Cardiac muscle cell (in vitro differentiated cells and primary cell): ENCODE measurements around the gene UTP15. TPM values are rescaled to one million over a fixed set of nuclear protein-coding genes. Genes with fewer than 3 reads are reported as not detected.
A peak's percentile ranks its signal among the peaks of the same experiment; 100 is the strongest.

ENCODE experiments used
- DNase-seq, 2 donors: peaks; one replicate each; pipeline versions ENCODE4 v3.0.0 to v3.0.0-alpha.2; 2010 to 2017; ENCODE audit warnings: low read depth in 1 of 2, low spot score in 1 of 2
- H3K27ac ChIP-seq: fragments of 200-600 bp; sonication (generic); 2 replicates; pipeline ENCODE4 v1.5.1; 2016
- H3K27me3 ChIP-seq: fragments of 200-600 bp; sonication (generic); 2 replicates; pipeline ENCODE4 v1.6.0; 2016; ENCODE audit warnings: control low read depth
- H3K36me3 ChIP-seq: fragments of 200-600 bp; sonication (generic); 2 replicates; pipeline ENCODE4 v1.5.1; 2016; ENCODE audit warnings: control low read depth
- H3K4me1 ChIP-seq: fragments of 200-600 bp; sonication (generic); 2 replicates; pipeline ENCODE4 v1.8.1; 2017; ENCODE audit warnings: low read depth, mild to moderate bottlenecking, mixed run types
- H3K4me3 ChIP-seq: fragments of 200-600 bp; sonication (generic); 2 replicates; pipeline ENCODE4 v1.5.1; 2016; ENCODE audit warnings: mild to moderate bottlenecking
- H3K9me3 ChIP-seq: fragments of 200-600 bp; sonication (generic); 2 replicates; pipeline ENCODE4 v1.5.1; 2017; ENCODE audit warnings: low read depth, mild to moderate bottlenecking, control low read depth
- polyA plus RNA-seq: library from polyadenylated mRNA; unstranded; fragments of >200 nt; fragmentation: Nextera tagmentation; extraction: Ambion mirVana; gene quantifications from 2 replicates; pipeline ENCODE4 v1.2.1, GENCODE V29; 2016
- total RNA-seq: library from RNA; depleted of rRNA; stranded (reverse); fragments of >200 nt; gene quantifications from 2 replicates; pipeline ENCODE4 v1.2.3, GENCODE V29; 2016
- TF ChIP-seq, protein P1 (sequence below): IDR thresholded peaks from 2 replicates; pipeline ENCODE4 v1.5.1; 2012; ENCODE audit warnings: low read depth, mild to moderate bottlenecking, low read length

Gene UTP15
- total and polyA plus RNA-seq, 2 experiments from 2014 or later, result 8.1 to 14.8 TPM

DNA sequence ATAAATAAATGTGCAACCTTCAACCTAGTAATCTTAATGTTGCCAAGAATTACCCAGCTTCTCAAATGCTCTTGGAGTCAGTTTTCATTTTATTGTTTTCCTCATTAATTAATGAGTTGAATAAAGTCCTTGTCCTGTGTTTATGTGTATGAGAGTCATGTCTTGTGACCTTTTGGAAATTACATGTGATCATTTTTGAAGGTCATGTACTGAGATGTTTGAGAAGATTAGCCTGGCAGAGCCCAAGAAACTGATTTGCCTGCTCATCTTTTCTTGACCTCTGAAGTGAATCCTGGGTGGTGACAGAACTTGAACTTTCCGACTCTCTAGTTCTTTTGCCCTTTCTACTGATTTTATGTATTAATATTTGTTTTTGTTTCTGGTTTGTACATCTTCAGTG lies 15.5 kb upstream of the UTP15 start:
- H3K9me3 ChIP-seq, result no peaks in the 10 kb centered on the region
- no peaks in the 10 kb centered on the region for H3K4me1 ChIP-seq
- peaks cover 27% of the 10 kb centered on the region for H3K36me3 ChIP-seq
- TF ChIP-seq, protein P1, sequence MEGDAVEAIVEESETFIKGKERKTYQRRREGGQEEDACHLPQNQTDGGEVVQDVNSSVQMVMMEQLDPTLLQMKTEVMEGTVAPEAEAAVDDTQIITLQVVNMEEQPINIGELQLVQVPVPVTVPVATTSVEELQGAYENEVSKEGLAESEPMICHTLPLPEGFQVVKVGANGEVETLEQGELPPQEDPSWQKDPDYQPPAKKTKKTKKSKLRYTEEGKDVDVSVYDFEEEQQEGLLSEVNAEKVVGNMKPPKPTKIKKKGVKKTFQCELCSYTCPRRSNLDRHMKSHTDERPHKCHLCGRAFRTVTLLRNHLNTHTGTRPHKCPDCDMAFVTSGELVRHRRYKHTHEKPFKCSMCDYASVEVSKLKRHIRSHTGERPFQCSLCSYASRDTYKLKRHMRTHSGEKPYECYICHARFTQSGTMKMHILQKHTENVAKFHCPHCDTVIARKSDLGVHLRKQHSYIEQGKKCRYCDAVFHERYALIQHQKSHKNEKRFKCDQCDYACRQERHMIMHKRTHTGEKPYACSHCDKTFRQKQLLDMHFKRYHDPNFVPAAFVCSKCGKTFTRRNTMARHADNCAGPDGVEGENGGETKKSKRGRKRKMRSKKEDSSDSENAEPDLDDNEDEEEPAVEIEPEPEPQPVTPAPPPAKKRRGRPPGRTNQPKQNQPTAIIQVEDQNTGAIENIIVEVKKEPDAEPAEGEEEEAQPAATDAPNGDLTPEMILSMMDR, result no peak
- H3K27me3 ChIP-seq, result no peaks in the 10 kb centered on the region
- no peak overlapping the region for H3K4me3 ChIP-seq
- no peak for DNase-seq
- H3K27ac ChIP-seq, result no peak overlapping the region

DNA sequence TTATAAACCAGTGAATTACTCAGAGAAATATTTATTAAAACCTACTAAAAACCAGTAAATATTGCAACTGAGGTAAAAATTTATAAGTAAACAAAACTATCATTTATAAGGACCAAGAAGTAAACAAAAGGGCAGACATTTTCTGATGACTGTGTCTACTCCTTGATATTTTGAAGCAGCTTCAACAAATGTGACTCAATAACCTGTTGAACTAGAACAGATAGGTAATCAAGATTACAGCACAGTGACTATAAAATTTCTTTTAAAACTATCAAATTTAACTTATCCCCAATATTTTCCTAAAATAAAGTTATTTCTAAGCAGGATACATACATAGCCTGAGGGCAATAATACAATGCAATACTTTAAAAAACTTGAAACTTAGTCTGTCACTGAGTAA lies 12.9 kb upstream of the UTP15 start:
- Histone ChIP-seq H3K4me1 (no peaks in the 10 kb centered on the region), H3K36me3 (peaks cover 36% of the 10 kb centered on the region), H3K27ac (no peak overlapping the region), H3K9me3 (no peaks in the 10 kb centered on the region), H3K4me3 (no peak overlapping the region), H3K27me3 (no peaks in the 10 kb centered on the region)
- TF ChIP-seq, protein P1, result no peak
- no peak for DNase-seq

DNA sequence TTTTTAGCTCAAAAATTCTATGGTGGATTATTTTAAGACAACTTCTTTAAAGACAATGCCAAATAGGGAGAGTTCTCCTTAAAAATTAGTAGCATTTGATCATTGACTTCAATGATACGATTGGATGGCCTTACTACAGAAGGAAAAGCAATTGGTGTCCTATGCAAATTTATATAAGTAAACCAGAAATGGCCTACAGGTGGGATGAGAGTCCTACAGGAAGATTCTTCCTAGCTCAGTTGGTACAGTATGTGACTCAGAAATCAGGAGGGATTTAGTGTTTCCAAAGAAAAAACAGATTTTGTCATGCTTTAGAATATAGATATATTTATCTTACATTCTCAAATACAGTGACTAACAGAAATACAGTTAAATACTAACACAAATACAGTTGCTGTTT lies 6.6 kb upstream of the UTP15 start:
- Histone ChIP-seq H3K27me3 (no peaks in the 10 kb centered on the region), H3K27ac (no peak overlapping the region), H3K36me3 (peaks cover 50% of the 10 kb centered on the region), H3K4me3 (no peak overlapping the region), H3K9me3 (no peaks in the 10 kb centered on the region), H3K4me1 (peaks cover 8% of the 10 kb centered on the region)
- DNase-seq, result no peak
- TF ChIP-seq, protein P1, result no peak

DNA sequence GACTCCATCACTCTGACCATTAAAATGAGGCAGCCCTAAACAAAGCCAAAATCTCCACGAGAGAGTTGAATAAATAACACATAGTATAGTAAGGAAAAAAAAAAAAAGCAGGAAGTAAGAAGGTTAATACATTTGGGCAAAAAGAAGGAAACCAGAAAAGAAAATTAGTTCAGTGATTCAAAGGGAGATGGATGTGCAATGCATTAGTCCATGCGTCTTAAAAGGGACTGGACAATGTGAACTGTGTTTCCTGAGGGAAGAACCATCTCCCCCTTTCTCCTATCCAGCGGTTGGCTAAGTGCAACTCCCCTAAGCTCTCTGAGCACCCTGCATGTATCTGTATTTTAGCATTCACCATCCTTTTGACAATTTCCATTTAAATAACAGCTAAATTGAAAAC lies 1.5 kb upstream of the UTP15 start:
- H3K4me3 ChIP-seq, result peak overlapping the region; percentile 66
- peaks cover 19% of the 10 kb centered on the region for H3K4me1 ChIP-seq
- H3K27me3 ChIP-seq, result no peaks in the 10 kb centered on the region
- H3K36me3 ChIP-seq, result peaks cover 25% of the 10 kb centered on the region
- H3K9me3 ChIP-seq, result no peaks in the 10 kb centered on the region
- TF ChIP-seq, protein P1, result no peak
- H3K27ac ChIP-seq, result no peak overlapping the region
- DNase-seq, result peak in 1 of 2 donors; percentile 12

DNA sequence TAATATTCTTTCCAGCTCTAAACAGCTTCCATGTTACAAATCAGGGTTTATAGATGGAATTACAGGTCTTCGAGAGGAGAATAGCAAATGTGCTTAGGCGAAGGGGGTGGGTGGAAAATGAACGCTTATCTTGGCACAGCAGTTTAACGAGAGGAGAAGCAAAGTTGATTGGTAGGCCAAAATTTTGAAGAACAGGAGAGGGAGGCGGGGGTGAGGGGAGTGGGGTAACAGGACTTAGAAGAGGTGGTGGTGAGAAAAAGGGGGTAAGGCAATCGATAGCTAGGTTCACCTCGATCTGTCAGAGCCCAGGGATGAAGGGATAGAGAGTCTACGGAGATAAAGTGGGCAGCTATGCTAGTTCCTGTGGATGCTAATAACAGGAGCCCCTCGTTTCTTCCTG lies 868 bp upstream of the UTP15 start:
- peak; percentile 3 to 13 for DNase-seq
- H3K27ac ChIP-seq, result peak overlapping the region; percentile 88
- H3K27me3 ChIP-seq, result no peaks in the 10 kb centered on the region
- peak overlapping the region; percentile 66 for H3K4me3 ChIP-seq
- H3K9me3 ChIP-seq, result no peaks in the 10 kb centered on the region
- TF ChIP-seq, protein P1, result no peak
- peaks cover 19% of the 10 kb centered on the region for H3K4me1 ChIP-seq
- peaks cover 19% of the 10 kb centered on the region for H3K36me3 ChIP-seq

DNA sequence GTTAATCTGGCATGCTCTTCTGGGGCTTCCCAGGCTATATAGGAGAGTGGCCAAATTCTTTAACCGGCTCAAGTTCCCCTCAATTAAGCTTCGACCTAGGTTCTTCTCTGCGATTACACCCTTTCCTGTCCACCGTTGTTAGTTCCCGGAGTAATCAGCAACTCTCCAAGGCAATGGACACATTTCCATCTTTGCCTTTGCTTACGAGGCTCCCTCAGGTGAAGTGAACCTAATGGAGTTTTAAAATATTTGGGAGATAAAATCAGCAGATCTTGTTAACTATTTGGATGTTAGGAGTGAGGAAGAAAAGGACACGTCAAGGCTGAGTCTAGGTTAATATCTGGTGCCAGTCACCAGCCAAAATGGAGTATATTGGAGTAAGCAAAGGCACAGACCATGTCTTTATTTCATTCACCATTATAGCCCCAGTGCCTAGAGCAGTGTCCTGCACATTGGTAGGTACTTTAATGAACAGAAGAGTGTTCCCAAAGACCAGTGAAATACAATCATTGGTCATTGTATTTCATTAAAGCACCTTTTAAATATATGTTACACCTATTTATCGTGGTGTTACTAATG lies 515 bp downstream of the UTP15 start:
- no peaks in the 10 kb centered on the region for H3K27me3 ChIP-seq
- peak overlapping the region; percentile 88 for H3K27ac ChIP-seq
- H3K4me3 ChIP-seq, result peak overlapping the region; percentile 66
- TF ChIP-seq, protein P1, result no peak
- peaks cover 19% of the 10 kb centered on the region for H3K4me1 ChIP-seq
- H3K36me3 ChIP-seq, result peaks cover 5% of the 10 kb centered on the region
- H3K9me3 ChIP-seq, result no peaks in the 10 kb centered on the region
- DNase-seq, result no peak
